Left renal pelvis (tissue), 4 donors: ENCODE measurements around the gene NRL. TPM values are rescaled to one million over a fixed set of nuclear protein-coding genes. Genes with fewer than 3 reads are reported as not detected.
"Not testable (repeated sequence)": the region's sequence is repeated elsewhere in the genome, so short reads cannot be mapped to it uniquely, and the experiment has no call there.

ENCODE experiments used
- DNase-seq, 4 donors: peaks; one replicate each; pipeline ENCODE4 v3.0.0-alpha.2; 2013; ENCODE audit warnings: low read depth in 4 of 4, low spot score in 3 of 4
- polyA plus RNA-seq, 4 donors: library from polyadenylated mRNA; unstranded; fragments of 120-200 nt; gene quantifications; one replicate each; pipeline ENCODE4 v1.2.1, GENCODE V29; 2013; ENCODE audit not compliant: insufficient read length in 4 of 4

The NRL gene
- polyA plus RNA-seq, 4 donors: 0.59 to 4.1 (median 2.1) TPM

DNA sequence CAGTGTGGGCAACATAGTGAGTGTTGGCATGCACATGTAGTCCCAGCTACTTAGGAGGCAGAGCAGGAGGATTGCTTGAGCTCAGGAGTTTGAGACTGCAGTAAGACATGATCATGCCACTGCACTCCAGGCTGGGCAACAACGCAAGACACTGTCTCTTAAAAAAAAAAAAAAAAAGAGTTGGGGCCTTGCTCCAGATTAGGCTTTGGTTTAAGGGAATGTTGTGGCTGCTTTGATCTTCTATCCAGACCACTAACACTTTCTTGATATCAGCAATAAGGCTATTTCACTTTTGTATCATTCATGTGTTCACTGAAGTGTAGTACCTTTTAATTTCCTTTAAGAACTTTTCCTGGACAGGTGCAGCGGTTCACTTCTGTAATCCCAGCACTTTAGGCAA, 12.9 kb upstream of the NRL start:
- DNase-seq: no peak

DNA sequence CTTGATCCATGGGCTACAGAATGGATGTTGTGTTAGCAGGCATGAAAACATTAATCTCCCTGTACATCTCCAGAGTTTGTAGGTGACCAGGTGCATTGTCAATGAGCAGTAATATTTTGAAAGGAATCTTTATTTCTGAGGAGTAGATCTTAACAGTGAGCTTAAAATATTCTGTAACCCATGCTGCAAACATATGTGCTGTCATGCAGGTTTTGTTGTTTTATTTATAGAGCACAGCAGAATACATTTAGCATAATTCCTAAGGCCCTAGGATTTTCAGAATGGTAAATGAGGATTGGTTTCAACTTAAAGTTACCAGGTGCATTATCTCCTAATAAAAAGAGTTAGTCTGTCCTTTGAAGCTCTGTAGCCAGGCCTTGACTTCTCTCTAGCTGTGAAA, 12.2 kb upstream of the NRL start:
- no peak for DNase-seq

DNA sequence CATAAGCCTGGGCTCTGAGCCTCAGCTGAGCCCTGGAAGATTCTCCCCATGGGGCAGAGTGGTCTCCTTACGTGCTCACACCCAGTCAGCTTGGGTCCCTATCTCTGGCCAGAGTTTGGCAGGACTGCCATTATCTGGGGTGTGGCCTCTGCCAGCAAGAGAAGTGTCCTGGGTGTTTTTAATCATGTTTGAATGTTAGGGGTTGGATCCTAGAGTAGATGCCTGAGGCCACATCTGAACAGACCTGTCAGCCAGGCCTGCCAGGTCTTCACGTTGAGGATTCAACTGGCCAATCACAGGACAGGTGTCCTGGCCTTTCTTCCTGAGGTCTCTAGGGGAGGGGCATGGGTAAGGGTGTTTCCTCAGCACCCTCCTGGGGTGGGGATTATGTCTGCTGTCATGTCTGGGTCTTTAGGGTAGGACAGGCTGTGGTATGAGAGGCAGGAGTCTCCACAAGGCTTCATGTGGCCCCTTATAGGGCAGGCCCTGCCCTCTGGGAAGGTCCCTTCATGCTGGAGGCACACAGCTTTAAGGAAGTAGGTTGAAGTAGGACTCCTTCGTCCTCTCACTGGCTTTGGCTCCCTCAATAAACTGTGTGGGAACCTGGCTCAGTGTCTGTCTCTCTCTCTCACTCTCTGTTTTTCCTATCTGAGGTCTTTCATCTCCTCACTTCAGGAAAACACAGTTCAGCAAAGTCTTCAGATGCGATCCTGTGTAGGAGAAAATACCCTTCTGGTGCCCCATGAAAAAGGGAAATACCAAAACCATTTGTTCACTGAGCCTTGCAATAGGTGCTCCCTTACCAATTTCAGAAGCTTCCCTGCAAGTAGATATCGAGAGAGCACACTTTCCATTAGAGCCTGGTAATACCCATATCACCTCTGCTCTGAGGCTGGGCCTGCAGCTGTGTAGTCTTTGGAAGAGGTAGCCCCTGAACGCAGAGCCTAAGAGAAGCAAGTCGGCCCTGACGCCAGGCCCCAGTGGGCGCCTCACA, 9.0 kb upstream of the NRL start:
- DNase-seq: no peak

DNA sequence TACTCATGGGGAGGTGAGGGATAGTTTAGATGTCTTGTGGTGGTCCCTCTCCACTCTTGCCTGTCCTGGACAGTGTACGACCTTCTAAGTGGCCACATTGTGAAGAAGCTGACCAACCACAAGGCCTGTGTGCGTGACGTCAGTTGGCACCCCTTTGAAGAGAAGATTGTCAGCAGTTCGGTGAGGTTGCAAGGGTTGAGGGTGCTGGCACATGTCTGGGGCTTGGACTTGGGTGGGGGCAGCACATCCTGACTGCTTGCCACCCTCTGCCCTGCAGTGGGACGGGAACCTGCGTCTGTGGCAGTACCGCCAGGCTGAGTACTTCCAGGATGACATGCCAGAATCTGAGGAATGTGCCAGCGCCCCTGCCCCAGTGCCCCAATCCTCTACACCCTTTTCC, 8.1 kb upstream of the NRL start:
- no peak for DNase-seq

DNA sequence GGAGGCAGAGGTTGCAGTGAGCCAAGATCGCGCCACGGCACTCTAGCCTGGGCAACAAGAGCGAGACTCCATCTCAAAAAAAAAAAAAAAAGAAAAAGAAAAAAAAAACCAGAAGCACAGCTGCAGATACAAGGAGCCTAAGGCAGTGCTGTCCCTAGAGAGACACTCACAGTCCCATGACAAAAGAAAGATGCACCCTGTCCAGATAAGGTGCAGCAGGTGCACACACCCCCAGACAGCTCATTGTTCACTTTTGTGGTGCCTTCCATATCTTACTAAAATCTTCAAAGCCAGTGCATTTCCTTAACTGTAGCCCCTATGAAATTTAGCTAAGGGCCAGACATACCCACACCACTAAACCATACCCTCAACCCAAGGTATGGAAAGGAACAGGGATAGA, 7.7 kb upstream of the NRL start:
- no peak for DNase-seq

DNA sequence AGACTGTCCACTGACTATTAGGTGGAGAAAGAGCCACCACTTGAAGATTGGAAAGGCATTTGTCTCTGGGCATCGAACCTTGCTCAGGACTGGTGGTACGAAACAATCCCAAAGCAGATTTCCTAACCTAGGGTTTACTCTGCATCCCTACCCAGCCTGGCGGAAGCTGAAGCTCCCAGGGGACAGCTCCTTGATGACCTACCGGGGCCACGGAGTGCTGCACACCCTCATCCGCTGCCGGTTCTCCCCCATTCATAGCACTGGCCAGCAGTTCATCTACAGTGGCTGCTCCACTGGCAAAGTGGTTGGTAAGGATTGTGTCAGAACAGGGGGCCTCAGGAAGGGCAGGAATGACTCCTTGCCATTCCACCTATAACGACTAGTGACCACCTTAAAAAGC, 6.5 kb upstream of the NRL start:
- no peak for DNase-seq

DNA sequence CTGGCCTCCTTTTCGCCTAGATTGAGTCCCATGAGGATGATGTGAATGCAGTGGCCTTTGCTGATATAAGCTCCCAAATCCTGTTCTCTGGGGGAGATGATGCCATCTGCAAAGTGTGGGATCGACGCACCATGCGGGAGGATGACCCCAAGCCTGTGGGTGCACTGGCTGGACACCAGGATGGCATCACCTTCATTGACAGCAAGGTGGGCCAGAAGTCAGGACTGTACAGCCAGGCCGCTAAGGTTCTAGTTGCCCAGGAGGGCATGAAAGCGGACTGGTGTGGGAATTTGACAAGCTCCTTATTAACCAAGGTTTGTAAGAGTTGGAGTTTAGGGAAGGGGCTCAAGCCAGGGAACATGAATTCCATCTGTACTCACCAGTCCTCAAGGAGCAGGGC, 4.9 kb upstream of the NRL start:
- DNase-seq: no peak

DNA sequence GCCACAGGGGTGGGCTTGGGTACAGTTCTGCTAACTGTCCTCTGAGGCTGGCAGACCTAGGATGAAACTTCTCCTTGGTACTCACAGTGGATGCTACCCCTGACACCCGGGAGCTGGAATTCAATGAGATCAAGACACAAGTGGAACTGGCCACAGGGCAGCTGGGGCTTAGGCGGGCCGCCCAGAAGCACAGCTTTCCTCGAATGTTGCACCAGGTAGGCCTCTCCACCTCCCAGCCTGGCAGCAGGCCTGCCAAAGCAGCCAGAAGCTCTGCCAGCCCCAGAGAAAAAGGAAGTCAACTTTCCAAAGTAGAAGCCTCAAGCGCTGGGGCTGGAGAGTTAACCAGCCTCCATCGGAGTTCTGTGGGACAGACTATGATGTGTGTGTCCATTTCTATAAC, 2.4 kb upstream of the NRL start:
- DNase-seq: no peak

DNA sequence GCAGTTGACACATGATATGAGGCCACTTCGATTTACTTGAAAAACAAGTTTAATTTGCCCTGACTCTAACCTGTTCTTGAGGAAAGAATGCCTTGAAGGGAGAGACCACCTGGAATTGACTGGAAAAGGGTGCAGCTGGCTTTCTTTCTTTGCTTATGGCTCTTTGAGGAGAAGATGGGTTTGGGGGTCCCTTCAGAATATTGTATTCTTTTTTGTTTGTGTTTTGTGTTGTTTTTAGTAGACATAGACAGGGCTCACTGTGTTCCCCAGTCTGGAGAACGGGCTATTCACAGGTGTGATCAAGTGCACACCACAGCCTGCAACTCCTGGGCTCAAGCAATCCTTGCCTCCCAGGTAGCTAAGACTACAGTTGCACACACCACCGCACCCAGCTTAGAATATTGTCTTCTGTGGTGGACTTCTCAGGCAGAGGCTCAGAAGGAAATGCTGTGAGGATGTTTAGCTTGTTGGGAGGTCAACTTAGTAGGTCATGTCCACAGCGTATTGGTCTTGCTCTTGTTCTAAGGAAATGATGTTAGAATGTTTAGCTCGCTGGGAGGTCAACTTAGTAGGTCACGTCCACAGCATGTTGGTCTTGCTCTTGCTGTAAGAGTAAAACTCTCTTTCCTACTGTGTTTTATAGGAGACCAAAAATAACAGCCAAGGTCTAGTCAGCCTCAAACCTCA, 1.5 kb upstream of the NRL start:
- DNase-seq: no peak

DNA sequence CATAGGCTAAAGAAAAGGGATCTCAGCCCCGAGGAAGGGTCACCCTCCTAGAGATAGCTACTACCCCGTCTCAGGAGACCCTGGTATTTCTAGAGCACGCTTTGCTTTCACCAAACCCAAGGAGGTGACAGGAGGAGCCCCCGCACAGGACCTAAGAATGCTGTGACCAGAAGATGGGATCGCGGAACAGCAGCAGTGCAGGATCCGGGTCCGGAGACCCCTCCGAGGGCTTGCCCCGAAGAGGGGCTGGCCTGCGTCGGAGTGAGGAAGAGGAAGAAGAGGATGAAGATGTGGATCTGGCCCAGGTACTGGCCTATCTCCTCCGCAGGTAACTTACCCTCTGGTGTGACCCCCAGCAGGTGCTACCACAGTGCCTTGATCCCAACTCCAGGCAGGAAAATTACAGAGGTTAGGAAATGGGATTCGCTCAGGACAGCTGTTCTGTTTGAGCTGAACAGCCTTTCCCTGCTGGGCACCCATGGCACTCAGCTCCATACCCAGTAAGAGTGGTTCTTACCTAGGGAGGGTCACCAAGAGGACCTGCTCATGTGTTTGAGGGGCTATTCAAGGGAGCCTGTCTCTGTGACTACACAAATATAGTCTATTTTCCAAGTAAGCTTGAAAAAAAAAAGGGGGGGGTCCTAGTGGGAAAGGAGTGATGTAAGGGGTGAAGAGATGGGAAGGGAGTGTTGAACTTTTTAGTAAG, 826 bp upstream of the NRL start:
- DNase-seq: no peak

DNA sequence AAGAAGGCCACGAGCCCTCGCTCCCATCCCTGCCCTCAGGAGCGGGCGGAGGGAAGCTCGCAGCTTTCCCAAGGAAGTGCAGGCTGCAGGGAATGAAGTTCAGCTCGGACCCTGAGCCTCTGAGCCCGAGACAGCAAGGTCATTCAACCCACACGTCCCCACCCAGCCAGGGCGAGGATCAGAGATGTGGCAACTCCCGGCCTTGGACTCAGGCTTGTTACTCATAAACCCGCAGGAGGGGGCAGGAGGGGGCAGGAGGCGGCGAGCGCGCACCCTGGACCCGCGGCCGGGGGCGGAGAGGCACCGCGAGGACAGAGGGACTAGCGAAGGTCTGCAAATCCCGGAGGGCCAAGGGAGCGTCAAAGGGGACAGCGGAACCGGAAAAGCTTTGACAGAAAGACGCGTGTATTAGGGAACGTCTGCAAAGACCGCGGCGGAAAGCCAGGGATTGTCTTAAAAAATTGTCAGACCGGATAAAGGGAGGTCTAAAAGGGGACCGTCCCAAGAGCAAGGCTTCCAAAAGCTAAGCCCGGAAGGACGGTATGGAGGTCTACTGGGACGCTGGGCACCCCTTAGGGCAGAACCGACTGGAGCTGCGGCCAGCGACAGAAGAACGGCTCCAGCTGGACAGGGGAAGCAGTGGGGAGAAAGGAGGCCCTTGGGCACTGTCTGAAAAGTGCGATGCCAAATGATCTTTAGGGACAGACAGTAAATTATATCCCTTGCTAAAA, 783 bp downstream of the NRL start:
- DNase-seq: peak; percentile 70 to 81 (median 76)

DNA sequence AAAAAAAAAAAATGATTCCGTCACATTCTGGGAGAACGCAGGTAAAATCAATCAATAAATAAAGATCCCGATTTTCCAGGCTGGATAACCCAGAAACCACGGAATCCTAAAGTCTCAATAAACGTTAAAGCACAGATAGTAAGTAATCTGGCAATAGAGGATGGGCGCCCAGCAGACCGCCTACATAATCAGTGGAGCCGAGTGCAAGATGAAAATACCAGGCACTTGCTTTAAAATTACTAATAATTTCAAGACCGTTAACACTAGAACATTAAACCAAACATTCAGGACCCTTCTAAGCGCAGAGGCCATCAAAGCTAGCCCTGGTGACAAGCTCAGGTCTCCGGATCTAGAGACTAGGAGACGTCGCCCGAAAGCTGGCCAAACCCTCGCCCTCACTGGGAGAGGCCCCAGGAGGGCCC, 1.4 kb downstream of the NRL start:
- no peak for DNase-seq

DNA sequence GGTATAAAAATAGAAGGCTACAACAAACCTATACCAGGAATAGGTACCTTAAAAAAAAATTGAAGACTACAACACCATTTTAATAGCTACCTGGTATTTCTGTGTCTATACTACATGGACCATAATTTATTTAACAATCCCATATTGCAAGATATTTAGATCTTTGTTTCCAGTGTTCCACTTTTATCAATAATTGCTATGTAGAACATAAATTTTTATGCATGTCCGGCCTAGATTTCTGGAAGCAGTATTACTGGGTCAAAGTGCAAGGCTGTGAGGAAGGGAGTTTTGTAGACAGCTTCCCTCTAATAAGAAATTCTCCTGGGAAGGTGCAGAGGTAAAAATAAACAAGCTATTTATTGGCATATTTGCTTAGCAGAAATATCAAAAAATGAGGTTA, 4.2 kb downstream of the NRL start:
- no peak for DNase-seq

DNA sequence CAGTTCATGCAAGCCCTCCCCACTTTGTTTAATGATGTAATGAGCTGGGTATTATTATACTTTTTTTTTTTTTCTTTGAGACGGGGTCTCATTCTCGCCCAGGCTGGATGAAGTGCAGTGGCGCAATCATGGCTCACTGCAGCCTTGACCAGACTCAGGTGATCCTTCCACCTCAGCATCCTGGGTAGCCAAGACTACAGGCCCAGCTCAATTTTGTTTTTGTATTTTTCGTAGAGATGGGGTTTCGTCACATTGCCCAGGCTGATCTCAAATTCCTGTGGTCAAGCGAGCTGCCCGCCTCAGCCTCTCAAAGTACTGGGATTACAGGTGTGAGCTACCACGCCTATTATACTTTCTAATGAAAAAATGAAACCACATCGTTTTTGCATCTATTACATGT, 4.7 kb downstream of the NRL start:
- DNase-seq: no peak

DNA sequence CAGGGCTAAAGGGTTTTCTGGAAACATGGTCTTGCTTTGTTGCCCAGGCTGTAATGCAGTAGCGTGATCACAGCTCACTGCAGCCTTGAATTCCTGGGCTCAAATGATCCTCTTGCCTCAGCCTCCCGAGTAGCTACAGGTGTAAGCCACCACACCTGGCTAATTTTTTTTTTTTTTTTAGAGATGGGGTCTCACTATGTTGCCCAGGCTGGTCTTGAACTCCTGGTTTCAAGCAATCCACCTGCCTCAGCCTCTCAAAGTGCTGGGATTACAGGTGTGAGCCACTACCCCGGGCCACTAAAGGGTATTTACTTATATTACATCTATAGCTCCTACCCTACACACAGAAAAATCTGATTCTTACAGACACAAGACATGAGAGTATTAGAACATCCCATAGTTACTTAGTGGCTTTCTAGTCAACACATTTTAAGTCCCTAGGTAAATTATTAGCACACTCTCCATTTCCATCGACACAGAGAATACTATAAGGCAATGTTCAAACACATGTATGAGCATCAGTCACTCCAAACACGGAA, 6.3 kb downstream of the NRL start:
- DNase-seq: no peak

DNA sequence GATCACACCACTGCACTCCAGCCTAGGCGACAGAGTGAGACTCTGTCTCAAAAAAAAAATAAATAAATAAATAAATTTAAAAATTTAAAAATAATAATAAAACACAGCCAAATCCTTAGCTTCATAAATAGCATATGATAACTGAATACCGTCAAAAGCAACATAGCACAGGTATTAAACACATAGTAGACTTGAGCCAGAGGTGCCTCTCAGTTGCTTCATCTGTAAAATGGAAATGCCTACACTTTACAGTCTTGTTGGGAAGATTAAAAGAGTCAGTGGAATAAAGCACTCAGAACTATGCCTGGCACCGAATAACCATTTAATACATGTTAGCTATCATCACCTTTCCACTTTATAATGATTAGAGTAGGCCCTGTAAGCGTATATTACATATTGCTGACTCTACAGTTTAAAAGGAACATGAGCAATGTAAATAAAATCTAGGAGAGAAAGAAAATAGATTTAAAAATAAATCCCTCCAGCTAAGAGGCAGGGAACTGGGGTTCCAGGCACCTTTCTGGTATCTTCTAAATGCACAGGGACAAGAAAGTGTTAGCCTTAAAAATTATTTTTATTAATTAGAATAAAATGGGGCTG, 8.0 kb downstream of the NRL start:
- no peak for DNase-seq

DNA sequence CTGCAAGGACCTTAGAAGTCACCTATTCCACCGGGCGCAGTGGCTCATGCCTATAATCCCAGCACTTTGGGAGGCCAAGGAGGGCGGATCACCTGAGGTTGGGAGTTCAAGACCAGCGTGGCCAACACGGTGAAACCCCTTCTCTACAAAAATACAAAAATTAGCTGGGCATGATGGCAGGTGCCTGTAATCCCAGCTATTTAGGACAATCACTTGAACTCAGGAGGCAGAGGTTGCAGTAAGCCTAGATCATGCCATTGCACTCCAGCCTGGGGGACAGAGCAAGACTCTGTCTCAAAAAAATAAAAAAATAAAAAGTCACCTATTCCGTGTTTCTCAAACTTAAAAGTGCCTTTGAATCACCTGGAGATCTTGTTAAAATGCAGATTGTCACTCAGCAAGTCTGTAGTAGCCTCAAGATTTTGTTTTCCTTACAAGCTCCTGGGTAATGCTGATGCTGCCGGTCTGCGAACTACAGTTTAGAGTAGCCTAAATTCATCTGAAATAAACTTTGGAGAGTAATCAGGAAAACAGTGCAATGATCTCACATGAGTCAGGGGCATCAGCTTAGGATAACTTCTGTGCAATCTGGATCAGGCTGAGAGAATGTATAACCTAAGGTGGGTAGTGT, 9.0 kb downstream of the NRL start:
- DNase-seq: not testable (repeated sequence)

DNA sequence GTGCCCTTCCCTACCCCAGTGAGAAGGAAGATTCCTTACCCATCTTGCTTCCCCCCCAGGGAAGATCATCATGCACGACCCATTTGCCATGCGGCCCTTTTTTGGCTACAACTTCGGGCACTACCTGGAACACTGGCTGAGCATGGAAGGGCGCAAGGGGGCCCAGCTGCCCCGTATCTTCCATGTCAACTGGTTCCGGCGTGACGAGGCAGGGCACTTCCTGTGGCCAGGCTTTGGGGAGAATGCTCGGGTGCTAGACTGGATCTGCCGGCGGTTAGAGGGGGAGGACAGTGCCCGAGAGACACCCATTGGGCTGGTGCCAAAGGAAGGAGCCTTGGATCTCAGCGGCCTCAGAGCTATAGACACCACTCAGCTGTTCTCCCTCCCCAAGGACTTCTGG, 11.3 kb downstream of the NRL start:
- no peak for DNase-seq

DNA sequence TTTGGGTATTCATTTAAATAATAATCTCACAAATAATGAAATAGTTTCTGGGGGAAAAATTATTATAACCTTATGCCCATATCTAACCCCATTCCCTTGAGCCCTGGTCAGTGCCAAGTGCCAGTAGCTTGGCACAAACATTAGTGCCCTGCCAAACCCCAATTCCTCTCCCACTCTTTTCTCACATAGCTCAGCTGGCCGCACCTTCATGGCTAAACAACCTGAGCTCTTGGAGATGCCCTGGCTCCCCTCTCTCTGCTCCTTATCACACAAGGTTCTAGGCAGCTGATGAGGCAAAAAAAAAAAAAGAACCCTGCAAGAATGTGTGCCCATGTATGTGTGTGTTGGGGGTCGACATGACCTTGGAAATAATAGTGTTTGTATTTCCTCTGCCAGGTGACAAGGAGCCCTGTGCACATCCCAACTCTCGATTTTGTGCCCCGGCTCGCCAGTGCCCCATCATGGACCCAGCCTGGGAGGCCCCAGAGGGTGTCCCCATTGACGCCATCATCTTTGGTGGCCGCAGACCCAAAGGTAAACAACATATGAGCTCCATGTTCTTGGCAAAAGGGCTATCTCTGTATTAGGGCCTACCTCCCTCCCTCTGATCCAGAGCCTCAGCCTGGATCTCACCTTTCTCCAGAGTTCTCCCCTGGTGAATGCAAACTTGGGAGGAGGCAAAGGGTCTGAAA, 12.2 kb downstream of the NRL start:
- no peak for DNase-seq
